Kidney epithelial cell (primary cell): Measurements from ENCODE around the gene URI1. TPM values are rescaled to one million over a fixed set of nuclear protein-coding genes. Genes with fewer than 3 reads are reported as not detected.

Experiments
- DNase-seq: peaks from one replicate; pipeline ENCODE4 v3.0.0-alpha.2; 2010; ENCODE audit warnings: low read depth
- H3K27me3 ChIP-seq: 2 replicates; pipeline ENCODE4 v1.6.0; 2011; ENCODE audit warnings: low read length; ENCODE audit not compliant: control insufficient read depth, insufficient read depth
- H3K36me3 ChIP-seq: 2 replicates; pipeline ENCODE4 v1.5.1; 2011; ENCODE audit warnings: low read length; ENCODE audit not compliant: control insufficient read depth, insufficient read depth
- H3K4me3 ChIP-seq: 2 replicates; pipeline ENCODE4 v1.5.1; 2011; ENCODE audit warnings: low read depth, mild to moderate bottlenecking, control low read depth, low read length
- CTCF ChIP-seq: IDR thresholded peaks from 2 replicates; pipeline ENCODE4 v1.5.1; 2011; ENCODE audit warnings: mild to moderate bottlenecking, moderate library complexity, low read length, control low read depth, inconsistent platforms; ENCODE audit not compliant: insufficient read depth, poor library complexity, severe bottlenecking
- total RNA-seq: library from RNA; depleted of rRNA; stranded (reverse); fragments of >200 nt; gene quantifications from 2 replicates; pipeline ENCODE4 v1.2.3, GENCODE V29; 2015

The URI1 gene
- total RNA-seq, 1 donor from 2014 or later, result 52.0 TPM

GRCh38 chr19:30049846-30050667 lies 108.0 kb downstream of the URI1 start:
- Histone ChIP-seq H3K27me3 (no peaks in the 10 kb centered on the region), H3K36me3 (no peaks in the 10 kb centered on the region), H3K4me3 (no peak overlapping the region)
- no peak for DNase-seq
- no peak for TF ChIP-seq CTCF

GRCh38 chr19:30052122-30053075 lies 110.4 kb downstream of the URI1 start:
- no peak for TF ChIP-seq CTCF
- no peak for DNase-seq
- H3K36me3 ChIP-seq, result no peaks in the 10 kb centered on the region
- H3K27me3 ChIP-seq, result no peaks in the 10 kb centered on the region
- no peak overlapping the region for H3K4me3 ChIP-seq

- no peak for DNase-seq
- H3K36me3 ChIP-seq, result no peaks in the 10 kb centered on the region
- H3K27me3 ChIP-seq, result no peaks in the 10 kb centered on the region
- no peak for TF ChIP-seq CTCF
- no peak overlapping the region for H3K4me3 ChIP-seq
Observed at GRCh38 chr19:30053558-30053957, 111.5 kb downstream of the URI1 start.

GRCh38 chr19:30054210-30054609 lies 112.2 kb downstream of the URI1 start:
- DNase-seq, result no peak
- no peak overlapping the region for H3K4me3 ChIP-seq
- no peaks in the 10 kb centered on the region for H3K27me3 ChIP-seq
- no peaks in the 10 kb centered on the region for H3K36me3 ChIP-seq
- no peak for TF ChIP-seq CTCF

DNA sequence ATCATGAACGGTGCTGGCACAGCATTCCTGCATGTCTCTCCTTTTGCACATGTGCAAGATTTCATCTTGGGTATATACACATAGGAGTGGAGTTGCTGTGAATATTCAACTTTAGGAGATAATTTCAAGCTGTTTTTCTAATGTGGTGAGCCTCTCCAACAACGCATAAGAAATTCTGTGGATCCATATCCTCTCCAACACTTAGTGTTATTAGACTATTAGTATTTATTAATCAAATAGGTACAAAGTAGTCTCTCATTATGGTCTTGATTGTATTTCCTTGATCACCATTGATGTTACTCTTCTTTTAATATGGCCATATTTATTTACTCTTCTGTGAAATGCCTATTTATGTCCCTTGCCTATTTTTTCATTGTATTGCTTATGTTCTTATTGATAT lies 114.5 kb downstream of the URI1 start:
- no peak for DNase-seq
- no peak overlapping the region for H3K4me3 ChIP-seq
- no peaks in the 10 kb centered on the region for H3K36me3 ChIP-seq
- H3K27me3 ChIP-seq, result no peaks in the 10 kb centered on the region
- no peak for TF ChIP-seq CTCF
